Stimulated activated CD4-positive, alpha-beta T cell treated with anti-CD3 and anti-CD28 coated beads, TNF-alpha, amount 100 ng/mL, for 4 hours (primary cell): ENCODE measurements around the gene IL1RAPL1.

Experiments used
- DNase-seq, 3 experiments: peaks; one replicate each; pipeline ENCODE4 v3.0.0-alpha.2; 2020; ENCODE audit warnings: low read depth in 3 of 3

Gene IL1RAPL1

GRCh38 chrX:29787656-29788055 lies 1200.4 kb downstream of the IL1RAPL1 start:
- DNase-seq: no peak

- DNase-seq: no peak
Observed at GRCh38 chrX:29788991-29789699, 1201.9 kb downstream of the IL1RAPL1 start.

- DNase-seq: no peak
Observed at GRCh38 chrX:29792335-29792734, 1205.1 kb downstream of the IL1RAPL1 start.

GRCh38 chrX:29797156-29797555 lies 1209.9 kb downstream of the IL1RAPL1 start:
- DNase-seq: no peak

- DNase-seq: no peak
Observed at GRCh38 chrX:29798469-29798868, 1211.2 kb downstream of the IL1RAPL1 start.

- DNase-seq: no peak
Observed at GRCh38 chrX:29813174-29813573, 1225.9 kb downstream of the IL1RAPL1 start.

DNA sequence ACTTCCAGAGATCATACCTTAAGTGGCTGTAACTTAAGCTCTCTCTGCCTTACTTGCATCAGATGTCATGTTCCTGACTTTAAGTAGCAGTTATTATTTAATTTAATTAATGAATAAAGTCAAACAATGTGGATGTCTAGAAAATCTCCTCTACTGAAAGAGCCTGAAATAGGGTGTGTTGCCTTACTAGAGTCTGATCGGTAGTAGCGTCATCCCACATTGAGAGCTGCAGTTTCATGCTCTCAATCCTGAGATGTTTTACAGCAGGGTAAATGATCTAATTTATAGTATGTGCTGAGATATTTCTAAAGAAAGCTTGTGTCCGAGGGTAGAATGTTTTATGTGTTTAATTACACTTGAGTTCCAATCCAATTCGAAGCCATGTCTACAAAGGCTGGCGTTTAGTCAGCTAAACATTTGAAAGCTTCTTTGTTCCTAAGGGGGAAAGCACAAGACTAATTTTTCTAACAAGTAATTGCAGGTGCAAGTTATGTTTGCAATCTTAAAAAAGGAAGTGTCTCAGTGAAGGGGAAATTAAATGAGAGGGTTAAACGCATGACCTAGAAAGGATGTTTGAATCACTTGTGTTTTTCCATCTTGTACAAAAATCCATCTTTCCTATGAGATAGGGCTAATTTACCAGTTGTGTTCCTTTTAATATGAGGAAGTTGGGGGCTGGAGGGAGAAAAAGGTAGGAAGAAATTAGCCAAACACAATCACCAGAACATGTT lies 1237.1 kb downstream of the IL1RAPL1 start:
- no peak for DNase-seq

- DNase-seq: no peak
Observed at GRCh38 chrX:29826742-29827141, 1239.5 kb downstream of the IL1RAPL1 start.

DNA sequence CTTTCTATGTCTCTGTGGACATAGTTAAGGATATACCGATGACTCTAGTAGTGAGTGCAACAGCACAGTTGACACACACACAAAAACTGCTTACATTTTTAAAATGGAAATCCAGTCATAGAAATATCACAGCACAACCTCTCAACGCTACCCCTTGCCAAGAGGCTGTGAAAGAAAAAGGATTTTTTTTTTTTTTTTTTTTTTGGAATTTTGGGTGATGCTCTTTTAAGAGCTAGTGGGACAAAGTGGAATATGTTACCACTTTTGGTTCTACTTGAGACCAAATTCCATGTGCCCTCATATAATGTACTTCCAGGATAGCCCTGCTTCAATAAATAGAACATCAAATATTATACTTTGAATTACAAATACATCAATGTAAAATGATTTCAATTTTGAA lies 1247.1 kb downstream of the IL1RAPL1 start:
- no peak for DNase-seq

GRCh38 chrX:29834764-29835163 lies 1247.5 kb downstream of the IL1RAPL1 start:
- no peak for DNase-seq

DNA sequence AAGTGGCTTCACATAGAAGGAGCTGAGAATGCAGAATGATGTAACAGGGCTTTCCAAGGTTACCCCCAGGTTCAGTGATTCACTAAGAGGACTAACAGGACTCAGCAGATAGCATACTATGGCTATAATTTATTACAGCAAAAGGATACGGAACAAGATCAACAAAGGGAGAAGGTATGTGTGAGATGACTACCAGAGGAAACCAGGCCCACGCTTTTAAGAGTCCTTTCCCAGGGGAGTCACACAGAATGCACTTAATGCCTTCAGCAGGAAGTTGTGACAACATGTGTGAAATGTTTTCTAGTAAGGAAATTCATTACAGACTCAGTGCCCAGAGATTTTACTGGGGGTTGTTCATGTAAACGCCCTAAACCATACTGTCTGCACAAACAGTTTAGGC lies 1254.5 kb downstream of the IL1RAPL1 start:
- no peak for DNase-seq

GRCh38 chrX:29842552-29842951 lies 1255.3 kb downstream of the IL1RAPL1 start:
- DNase-seq: no peak

GRCh38 chrX:29851857-29852605 lies 1264.8 kb downstream of the IL1RAPL1 start:
- no peak for DNase-seq

DNA sequence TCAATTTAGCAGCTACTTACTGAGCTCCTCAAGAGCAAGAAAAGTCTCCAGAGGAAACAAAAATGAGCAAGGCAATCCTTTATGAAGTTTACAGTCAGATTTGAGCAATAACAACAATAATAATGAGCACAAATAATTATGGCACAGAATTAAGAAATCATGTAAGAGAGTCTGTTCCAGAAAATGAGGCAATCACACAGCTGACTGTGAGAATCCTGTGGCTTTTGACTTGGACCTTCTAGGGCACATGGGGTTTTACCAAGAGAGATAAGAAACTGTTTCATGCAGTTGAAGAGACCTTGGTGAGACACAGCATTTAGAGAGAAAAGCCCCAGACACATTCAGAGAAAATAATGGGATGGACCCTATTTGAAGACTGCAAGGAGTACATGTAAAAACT lies 1265.5 kb downstream of the IL1RAPL1 start:
- DNase-seq: no peak

DNA sequence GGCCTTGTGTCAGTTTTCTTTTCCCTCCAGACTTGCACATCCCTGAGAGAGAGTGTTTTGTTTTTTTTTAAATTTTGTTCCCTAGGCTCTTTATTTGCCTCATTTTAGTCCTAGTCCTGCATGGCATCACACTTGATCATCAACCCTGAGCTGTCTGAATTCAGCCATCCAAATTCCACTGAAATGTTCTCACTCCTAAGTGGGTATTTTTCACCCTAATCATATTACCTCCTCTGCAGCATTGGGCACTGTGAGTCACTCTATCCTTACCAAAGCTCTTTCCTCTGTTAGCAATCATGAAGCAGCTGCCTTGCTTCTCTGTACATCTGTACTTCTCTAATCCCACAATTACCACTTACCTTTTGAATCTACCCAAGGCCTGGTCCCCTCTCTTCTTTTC lies 1271.5 kb downstream of the IL1RAPL1 start:
- DNase-seq: no peak

DNA sequence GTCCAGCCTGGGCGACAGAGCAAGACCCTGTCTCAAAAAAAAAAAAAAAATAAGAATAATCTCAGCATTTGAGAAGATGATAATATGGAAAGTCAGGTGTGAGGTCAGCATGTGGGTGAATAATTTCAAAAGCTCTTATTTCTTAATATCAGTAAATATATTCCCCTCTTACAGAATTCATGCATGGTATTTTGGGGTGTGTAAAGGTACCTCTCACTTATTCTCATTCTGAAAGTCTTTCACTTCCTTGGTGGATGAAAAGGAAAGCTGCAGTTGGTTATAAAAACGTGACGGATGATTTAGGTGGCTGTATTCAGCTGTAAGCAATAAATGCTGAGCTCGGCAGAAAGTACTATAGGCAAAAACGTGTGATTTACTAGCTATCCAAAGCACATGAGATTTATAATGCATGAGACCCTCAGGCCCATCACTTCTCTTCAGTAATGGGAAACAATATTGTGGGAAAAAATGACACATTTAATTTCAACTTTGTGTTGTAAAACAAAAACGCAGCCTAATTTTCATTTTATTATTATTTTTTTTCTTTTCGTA lies 1275.0 kb downstream of the IL1RAPL1 start:
- no peak for DNase-seq

DNA sequence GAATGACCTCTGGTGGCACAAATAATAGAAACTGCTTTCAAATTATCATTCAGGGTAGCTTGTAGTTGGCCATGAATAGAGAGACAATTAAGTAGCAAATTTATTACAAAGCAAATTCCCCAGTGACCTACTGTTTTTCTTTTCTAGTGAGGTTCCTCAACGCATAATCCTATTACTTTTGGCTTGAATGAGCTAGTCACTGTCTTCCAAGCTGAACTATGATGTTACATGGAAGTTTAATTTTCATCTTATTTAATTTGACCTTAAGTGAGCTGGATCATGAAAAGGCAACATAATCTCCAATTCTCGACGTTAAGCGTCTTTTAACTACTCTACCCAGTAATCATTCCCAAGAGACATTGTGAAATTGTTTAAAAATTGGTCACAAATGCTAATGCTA lies 1280.7 kb downstream of the IL1RAPL1 start:
- DNase-seq: no peak

DNA sequence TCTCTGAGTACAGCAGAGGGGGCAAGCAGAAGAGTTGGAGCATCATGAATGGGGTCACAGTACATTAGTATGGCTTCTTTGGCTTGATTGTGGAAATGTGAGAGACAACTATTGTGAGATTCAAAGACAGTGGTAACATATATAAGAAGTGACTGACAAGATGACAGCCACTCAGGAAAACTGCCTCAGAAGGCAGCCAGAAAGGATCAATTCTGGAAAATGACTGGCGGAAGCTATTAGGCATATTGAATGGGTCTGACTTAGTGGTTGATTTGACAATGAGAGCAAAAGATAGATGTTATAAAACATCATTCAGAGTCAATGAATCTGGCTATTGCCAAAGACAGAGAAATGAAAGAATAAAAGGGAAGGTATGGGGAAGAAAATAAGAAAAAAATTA lies 1282.6 kb downstream of the IL1RAPL1 start:
- no peak for DNase-seq

DNA sequence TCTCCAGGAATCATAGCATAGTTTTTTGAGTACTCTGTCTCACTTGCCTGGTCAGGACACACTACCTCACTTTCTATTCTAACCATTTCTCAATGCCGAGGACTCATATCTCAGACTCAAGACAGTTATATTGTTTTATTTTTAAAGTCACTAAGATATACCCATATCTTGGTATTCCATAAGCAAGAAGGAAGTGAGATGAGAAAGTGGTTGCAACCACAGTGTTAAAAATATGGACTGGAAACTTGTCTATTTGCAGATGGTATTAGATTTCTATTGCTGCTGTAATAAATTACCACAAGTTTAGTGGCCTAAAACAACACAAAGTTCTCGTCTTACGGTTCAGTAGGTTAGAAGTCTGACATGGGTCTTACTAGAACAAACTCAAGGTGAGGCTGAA lies 1283.4 kb downstream of the IL1RAPL1 start:
- no peak for DNase-seq

- no peak for DNase-seq
Observed at GRCh38 chrX:29872831-29873230, 1285.6 kb downstream of the IL1RAPL1 start.

GRCh38 chrX:29876733-29877132 lies 1289.5 kb downstream of the IL1RAPL1 start:
- no peak for DNase-seq

GRCh38 chrX:29880977-29881376 lies 1293.7 kb downstream of the IL1RAPL1 start:
- no peak for DNase-seq
